ENCODE data around the gene IGFBP5.

DNA sequence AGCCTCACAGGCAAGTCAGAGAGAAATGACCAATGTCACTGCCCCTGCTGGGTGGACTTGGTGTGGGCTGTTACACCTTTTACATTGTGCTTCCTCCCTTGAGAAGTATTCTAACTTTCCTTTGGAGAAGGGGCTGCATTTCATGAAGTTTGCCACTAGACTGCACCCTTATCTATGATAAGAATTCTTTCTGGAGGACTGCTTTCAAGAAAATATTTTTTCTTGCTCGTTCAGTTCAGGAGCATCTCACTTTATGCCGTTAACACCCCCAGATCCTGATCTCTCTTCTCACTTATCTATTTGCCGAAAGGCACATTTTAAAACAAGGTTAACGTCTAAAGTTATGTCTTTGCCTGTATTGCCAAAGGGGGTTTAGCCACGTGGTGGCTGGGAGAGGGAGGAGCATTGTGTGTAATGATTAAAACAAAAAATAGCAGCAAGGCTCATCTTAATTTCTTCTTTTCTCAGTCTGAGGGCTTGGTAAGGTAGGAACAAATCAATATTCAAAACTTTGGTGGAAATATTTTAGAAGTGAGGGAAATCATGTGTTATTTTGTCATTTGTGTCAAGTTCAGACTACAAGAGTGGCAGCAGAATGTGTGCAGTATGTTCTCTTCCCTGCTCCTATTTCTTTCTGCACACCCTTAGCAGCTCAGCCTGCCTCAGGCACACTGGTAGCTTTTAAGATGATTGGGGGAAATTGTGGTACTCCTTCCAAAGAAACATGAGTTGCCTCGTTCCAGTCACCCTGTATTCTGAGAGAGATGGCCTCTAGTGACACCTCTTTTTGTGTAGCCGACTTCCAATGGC is 1.6 kb upstream of the IGFBP5 start:
- TF ChIP-seq, protein P1, sequence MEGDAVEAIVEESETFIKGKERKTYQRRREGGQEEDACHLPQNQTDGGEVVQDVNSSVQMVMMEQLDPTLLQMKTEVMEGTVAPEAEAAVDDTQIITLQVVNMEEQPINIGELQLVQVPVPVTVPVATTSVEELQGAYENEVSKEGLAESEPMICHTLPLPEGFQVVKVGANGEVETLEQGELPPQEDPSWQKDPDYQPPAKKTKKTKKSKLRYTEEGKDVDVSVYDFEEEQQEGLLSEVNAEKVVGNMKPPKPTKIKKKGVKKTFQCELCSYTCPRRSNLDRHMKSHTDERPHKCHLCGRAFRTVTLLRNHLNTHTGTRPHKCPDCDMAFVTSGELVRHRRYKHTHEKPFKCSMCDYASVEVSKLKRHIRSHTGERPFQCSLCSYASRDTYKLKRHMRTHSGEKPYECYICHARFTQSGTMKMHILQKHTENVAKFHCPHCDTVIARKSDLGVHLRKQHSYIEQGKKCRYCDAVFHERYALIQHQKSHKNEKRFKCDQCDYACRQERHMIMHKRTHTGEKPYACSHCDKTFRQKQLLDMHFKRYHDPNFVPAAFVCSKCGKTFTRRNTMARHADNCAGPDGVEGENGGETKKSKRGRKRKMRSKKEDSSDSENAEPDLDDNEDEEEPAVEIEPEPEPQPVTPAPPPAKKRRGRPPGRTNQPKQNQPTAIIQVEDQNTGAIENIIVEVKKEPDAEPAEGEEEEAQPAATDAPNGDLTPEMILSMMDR (IDR thresholded peaks at IDR 0.05): peak; percentile 37 to 72 (median 55)
- TF ChIP-seq POLR2A (IDR thresholded peaks at IDR 0.05): no peak

Measured in sigmoid colon (tissue), 3 donors.